ENCODE measurements around the gene SERPINB4.

The SERPINB4 gene

GRCh38 chr18:63627819-63628218 lies 16.2 kb downstream of the SERPINB4 start:
- no peak for FAIRE-seq
- DNase-seq (ENCODE audit: low spot score): no peak

GRCh38 chr18:63626431-63626830 lies 17.6 kb downstream of the SERPINB4 start:
- no peak for FAIRE-seq

GRCh38 chr18:63624863-63625262 lies 19.2 kb downstream of the SERPINB4 start:
- DNase-seq (ENCODE audit: low spot score) (no peak), FAIRE-seq (no peak)

More at GRCh38 chr18:63626431-63626830, 17.6 kb downstream of the SERPINB4 start:
- no peak for DNase-seq (ENCODE audit: low spot score)

GRCh38 chr18:63619661-63620060 lies 24.4 kb downstream of the SERPINB4 start:
- no peak for FAIRE-seq

GRCh38 chr18:63617915-63618234 lies 26.2 kb downstream of the SERPINB4 start:
- no peak for FAIRE-seq
- DNase-seq (ENCODE audit: low spot score): no peak

More at GRCh38 chr18:63619661-63620060, 24.4 kb downstream of the SERPINB4 start:
- DNase-seq (ENCODE audit: low spot score): no peak

GRCh38 chr18:63617049-63617914 lies 26.8 kb downstream of the SERPINB4 start:
- no peak for DNase-seq (ENCODE audit: low spot score)

GRCh38 chr18:63613420-63613819 lies 30.6 kb downstream of the SERPINB4 start:
- FAIRE-seq: no peak
- DNase-seq (ENCODE audit: low spot score): no peak

More at GRCh38 chr18:63617049-63617914, 26.8 kb downstream of the SERPINB4 start:
- FAIRE-seq: no peak

GRCh38 chr18:63606526-63606925 lies 37.5 kb downstream of the SERPINB4 start:
- DNase-seq (ENCODE audit: low spot score): no peak
- no peak for FAIRE-seq

- DNase-seq (ENCODE audit: low spot score) (peak; percentile 7), FAIRE-seq (no peak)
Observed at GRCh38 chr18:63604791-63605567, 39.1 kb downstream of the SERPINB4 start.

- no peak for FAIRE-seq
- DNase-seq (ENCODE audit: low spot score): no peak
Observed at GRCh38 chr18:63603772-63604171, 40.3 kb downstream of the SERPINB4 start.

- no peak for FAIRE-seq
Observed at GRCh38 chr18:63603355-63603754, 40.7 kb downstream of the SERPINB4 start.

GRCh38 chr18:63596964-63597363 lies 47.1 kb downstream of the SERPINB4 start:
- no peak for FAIRE-seq

More at GRCh38 chr18:63603355-63603754, 40.7 kb downstream of the SERPINB4 start:
- no peak for DNase-seq (ENCODE audit: low spot score)

GRCh38 chr18:63592471-63592870 lies 51.6 kb downstream of the SERPINB4 start:
- FAIRE-seq (no peak), DNase-seq (ENCODE audit: low spot score) (no peak)

More at GRCh38 chr18:63596964-63597363, 47.1 kb downstream of the SERPINB4 start:
- no peak for DNase-seq (ENCODE audit: low spot score)

GRCh38 chr18:63591725-63592124 lies 52.3 kb downstream of the SERPINB4 start:
- DNase-seq (ENCODE audit: low spot score) (no peak), FAIRE-seq (no peak)

- no peak for FAIRE-seq
- DNase-seq (ENCODE audit: low spot score): no peak
Observed at GRCh38 chr18:63590966-63591695, 52.9 kb downstream of the SERPINB4 start.

GRCh38 chr18:63590373-63590772 lies 53.7 kb downstream of the SERPINB4 start:
- FAIRE-seq (no peak), DNase-seq (ENCODE audit: low spot score) (no peak)

GRCh38 chr18:63588909-63589308 lies 55.1 kb downstream of the SERPINB4 start:
- FAIRE-seq: no peak

More at GRCh38 chr18:63588909-63589308, 55.1 kb downstream of the SERPINB4 start:
- DNase-seq (ENCODE audit: low spot score): no peak
